Urinary bladder (tissue), 4 donors: Measurements from ENCODE around the gene RPS6KA2. TPM values are rescaled to one million over a fixed set of nuclear protein-coding genes. Genes with fewer than 3 reads are reported as not detected.
"Not testable (repeated sequence)": the region's sequence is repeated elsewhere in the genome, so short reads cannot be mapped to it uniquely, and the experiment has no call there.

Experiments used
- DNase-seq: peaks from one replicate; pipeline ENCODE4 v3.0.0-alpha.2; 2015; ENCODE audit errors: extremely low spot score
- H3K27ac ChIP-seq: one replicate; pipeline ENCODE4 v1.5.1; 2013; ENCODE audit warnings: low read depth, mild to moderate bottlenecking, moderate library complexity
- H3K36me3 ChIP-seq: one replicate; pipeline ENCODE4 v1.6.1; 2013; ENCODE audit warnings: mild to moderate bottlenecking, moderate library complexity; ENCODE audit not compliant: insufficient read depth
- H3K4me1 ChIP-seq: one replicate; pipeline ENCODE4 v1.6.1; 2013; ENCODE audit warnings: mild to moderate bottlenecking, moderate library complexity; ENCODE audit not compliant: insufficient read depth
- H3K4me3 ChIP-seq: one replicate; pipeline ENCODE4 v1.5.1; 2013; ENCODE audit warnings: low read depth, low read length
- WGBS: extraction: QIAGEN DNeasy Blood & Tissue Kit; methylation state at CpG from one replicate; pipeline ENCODE4 v1.1.7; 2013; 5-methylcytosine and 5-hydroxymethylcytosine counted together
- polyA plus RNA-seq: library from polyadenylated mRNA; stranded (reverse); fragments of 200-250 nt; gene quantifications from one replicate; pipeline ENCODE4 v1.2.3, GENCODE V29; 2013
- total RNA-seq: library from RNA; depleted of rRNA; stranded (reverse); fragments of >200 nt; gene quantifications from one replicate; pipeline ENCODE4 v1.2.3, GENCODE V29; 2014
- donor health status: healthy with polysubstance abuse.
- donor health status: healthy.

RPS6KA2 gene
- total and polyA plus RNA-seq, 2 donors, result 34.7 to 67.0 TPM

DNA sequence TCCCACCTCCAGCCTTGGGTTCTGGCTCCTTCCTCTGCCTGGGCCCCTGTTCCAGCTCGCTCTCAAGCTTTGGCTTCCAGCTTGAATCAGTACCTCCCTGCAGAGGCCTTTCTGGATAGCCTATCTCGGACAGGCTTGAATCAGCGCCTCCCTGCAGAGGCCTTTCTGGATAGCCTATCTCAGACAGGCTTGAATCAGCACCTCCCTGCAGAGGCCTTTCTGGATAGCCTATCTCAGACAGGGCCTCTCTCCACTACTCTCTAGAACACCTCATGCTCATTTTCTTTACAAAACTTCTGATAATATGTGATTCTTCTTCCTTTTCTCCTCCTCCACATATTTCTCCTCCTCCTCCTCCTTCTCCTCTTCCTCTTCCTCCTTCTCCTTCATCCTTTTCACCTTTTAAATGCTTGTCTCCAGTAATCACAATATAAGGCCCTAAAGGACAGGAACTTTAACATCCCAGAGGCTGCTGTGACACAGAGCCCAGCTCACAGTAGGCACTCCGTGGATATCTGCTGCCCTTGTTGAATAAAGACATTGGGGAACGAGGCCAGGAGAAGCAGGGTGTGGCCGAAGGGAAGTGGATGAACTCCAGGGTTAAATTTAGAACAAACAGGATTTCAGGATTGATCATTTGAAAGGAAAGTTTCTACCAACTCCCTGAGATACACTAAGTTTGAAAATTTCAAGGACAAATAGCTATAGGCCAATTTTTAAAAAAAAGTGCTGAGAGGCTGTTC is 9.3 kb upstream of the RPS6KA2 start:
- no peak overlapping the region for H3K4me3 ChIP-seq
- no peaks in the 10 kb centered on the region for H3K4me1 ChIP-seq
- no peak overlapping the region for H3K27ac ChIP-seq
- WGBS, result 59% methylated on average over 6 of the region's 6 CpGs
- DNase-seq, result no peak
- no peaks in the 10 kb centered on the region for H3K36me3 ChIP-seq

DNA sequence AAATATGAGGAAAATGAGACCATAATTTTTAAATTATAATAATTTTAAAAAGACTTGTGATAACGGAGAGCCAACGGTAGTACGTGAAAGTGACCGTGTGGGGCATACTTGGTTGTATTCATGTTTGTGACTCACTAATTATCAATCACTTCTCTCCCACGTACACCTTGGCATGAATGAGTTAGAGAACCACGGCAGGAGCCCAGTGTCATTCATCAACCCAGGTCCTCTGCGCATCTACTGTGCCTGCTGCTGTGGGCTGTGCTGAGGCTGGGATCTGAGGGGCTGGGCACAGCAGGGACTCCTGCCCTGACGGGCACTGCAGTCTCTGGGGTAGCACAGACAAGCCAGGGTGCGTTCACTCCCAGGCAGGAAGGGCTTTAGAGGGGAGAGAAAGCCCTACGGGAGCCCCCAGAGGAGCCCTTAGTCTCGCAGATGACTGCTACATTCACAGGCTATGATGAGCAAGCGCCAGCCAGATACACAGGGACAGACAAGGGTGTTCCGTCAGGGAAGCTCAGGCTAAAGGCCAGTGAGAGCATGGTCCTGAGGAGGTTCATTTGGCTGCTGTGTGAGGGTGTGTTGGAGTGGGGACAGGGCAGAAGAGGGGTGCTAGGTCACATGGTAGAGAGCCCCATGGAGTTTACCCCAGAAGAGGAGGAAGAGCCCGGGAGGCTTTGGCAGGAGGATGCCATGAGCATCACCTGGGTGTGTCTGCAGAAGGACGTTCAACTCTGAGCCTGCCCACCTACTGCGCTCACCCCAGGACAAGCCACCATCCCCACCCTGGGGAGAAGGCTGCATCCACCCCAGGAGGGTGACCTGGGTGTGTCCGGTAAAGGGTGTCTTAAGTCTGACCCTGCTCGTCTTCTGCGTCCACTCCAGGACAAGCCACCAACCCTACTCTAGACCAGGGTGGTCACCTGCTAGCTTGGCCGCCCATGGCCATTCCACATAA is 8.2 kb upstream of the RPS6KA2 start:
- no peak for DNase-seq
- WGBS, result 95% methylated on average over 20 of the region's 20 CpGs
- H3K4me1 ChIP-seq, result no peaks in the 10 kb centered on the region
- no peaks in the 10 kb centered on the region for H3K36me3 ChIP-seq
- H3K27ac ChIP-seq, result no peak overlapping the region
- H3K4me3 ChIP-seq, result no peak overlapping the region

GRCh38 chr6:166634581-166634980 is 7.5 kb upstream of the RPS6KA2 start:
- 95% methylated on average over 4 of the region's 4 CpGs for WGBS
- not testable (repeated sequence) for H3K27ac ChIP-seq, DNase-seq, H3K36me3 ChIP-seq, H3K4me3 ChIP-seq, H3K4me1 ChIP-seq

- DNase-seq, result no peak
- Histone ChIP-seq H3K4me1 (no peaks in the 10 kb centered on the region), H3K4me3 (no peak overlapping the region), H3K36me3 (no peaks in the 10 kb centered on the region), H3K27ac (no peak overlapping the region)
- WGBS, result 83% methylated on average over 26 of the region's 26 CpGs
Measured at GRCh38 chr6:166633732-166634535, 6.9 kb upstream of the RPS6KA2 start.

GRCh38 chr6:166632731-166633130 is 5.7 kb upstream of the RPS6KA2 start:
- DNase-seq, result no peak
- Histone ChIP-seq H3K4me1 (no peaks in the 10 kb centered on the region), H3K36me3 (no peaks in the 10 kb centered on the region), H3K27ac (no peak overlapping the region), H3K4me3 (no peak overlapping the region)
- whole genome bisulfite sequencing, result 97% methylated on average over 11 of the region's 11 CpGs

DNA sequence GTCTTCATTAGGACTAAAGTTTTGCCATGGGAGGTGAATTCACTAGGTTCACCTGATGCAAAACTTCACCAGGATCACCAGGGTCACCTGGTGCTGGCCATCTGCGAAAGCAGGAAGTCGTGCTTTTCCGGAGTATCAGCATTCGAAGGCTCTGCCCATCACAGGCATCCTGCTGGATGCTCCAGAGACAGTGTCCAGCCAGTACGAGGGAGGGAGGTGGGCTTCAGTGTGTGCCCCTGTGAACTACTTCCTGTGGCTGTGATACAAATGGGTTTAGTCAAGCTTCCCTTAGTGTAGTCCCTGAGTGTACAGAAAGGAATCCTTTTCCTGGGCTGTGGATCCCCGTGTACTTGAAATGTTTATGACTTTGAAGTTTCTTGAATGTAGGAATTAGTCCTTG is 3.4 kb upstream of the RPS6KA2 start:
- no peak for DNase-seq
- H3K27ac ChIP-seq, result no peak overlapping the region
- H3K36me3 ChIP-seq, result no peaks in the 10 kb centered on the region
- H3K4me3 ChIP-seq, result no peak overlapping the region
- 76% methylated on average over 6 of the region's 6 CpGs for WGBS
- no peaks in the 10 kb centered on the region for H3K4me1 ChIP-seq

DNA sequence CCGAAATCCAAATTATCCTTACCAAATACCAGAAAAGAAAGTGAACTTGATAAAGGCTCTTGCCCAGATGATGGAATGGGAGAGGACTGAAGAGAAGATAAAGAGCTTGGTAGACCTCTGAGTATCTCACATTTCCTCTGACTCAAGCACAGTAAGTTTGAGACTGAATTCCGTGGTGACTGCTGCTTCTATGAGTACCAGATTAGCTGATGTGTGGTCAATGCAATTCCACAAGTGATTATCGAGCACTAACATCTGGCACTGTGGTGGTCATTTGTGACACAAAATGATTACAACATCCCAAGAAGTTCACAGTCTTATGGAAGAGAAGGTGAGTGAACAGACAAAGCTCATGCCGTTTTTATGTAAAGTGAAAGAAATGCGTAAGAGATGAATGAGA is 2.6 kb upstream of the RPS6KA2 start:
- 88% methylated on average over 5 of the region's 5 CpGs for WGBS
- no peak overlapping the region for H3K4me3 ChIP-seq
- no peaks in the 10 kb centered on the region for H3K36me3 ChIP-seq
- DNase-seq, result no peak
- no peaks in the 10 kb centered on the region for H3K4me1 ChIP-seq
- no peak overlapping the region for H3K27ac ChIP-seq

DNA sequence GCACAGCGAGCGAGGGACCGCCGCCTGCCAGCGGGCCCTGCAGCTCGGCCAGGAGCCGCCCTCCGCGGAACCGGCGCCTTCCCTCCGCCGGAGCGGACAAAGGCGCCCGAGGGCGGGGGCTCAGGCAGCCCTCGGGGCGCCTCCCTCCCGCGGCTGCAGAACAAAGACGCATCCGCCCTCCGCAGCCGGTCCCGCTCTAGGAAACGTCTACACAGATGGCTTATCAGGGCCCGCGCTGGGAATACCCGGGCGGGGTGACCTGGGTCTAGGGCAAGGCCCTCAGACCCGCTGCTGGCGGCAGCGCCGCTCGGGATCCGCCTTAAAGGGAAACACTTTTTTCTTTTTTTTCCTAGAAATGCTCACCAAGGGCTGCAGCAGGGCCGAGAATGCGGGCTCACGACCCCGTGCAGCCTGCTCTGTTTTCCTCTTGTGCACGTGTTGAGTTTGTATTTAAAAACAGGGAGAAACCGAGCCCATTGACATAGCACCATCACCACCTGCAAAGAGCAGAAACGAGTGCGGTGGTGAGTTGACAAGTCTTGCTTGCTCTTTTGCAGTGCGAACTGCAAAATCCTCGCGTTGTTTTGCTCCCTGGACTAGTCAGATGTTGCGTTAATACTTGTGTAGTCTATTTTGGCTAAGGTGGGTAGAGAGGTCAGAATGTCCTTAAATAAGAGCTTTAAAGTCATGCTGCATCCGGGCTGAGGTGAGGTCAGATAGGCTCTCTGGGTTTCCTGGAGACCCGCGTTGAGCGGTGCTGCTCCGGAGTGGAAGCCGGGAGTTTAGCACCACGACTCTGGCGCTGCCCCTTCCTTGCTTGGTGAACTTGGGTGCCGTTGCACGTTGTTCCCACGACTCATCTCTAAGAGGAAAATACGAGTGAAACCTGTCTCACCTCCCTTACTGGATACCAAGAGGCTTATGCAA is 1.1 kb upstream of the RPS6KA2 start:
- no peak for DNase-seq
- no peaks in the 10 kb centered on the region for H3K4me1 ChIP-seq

DNA sequence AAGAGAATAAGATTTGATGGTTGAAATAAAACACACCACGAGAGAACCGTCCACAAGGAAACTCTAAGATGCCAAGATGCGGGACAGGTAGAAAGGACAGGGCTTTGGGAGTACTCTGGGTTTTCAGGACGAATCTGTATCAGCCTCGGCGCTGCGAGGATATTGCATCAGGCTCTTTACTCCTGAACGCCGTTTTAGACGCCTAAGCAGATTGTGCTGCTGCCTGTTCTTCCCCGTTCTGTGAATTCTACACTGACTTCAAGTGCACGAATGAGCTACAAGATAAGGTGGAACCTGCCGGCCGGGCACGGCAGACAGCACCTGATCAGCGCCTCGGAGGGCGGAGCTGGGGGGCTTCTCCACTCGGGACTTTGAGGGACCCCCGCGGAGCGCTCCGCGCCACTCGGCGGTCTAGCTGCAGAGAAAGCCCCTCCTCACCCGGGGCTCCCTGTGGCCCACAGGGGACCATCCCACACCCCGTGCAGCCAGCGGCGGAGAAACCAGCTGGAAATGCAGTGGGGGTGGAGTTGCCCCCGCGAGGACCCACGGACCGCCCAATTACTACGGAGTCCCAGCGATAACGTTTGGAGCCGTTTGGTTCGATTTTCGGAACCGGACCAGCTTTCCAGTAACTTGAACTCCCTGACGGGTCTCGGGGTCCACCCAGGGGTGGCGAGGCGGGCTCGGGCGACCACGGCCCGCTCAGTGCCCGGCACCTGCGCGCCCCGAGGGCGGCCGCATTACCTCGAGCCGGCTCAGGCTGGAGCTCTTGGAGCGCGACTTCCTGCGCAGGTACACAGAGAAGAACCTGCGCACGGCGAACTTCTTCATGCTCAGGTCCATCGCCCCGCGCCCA is 646 bp downstream of the RPS6KA2 start:
- no peaks in the 10 kb centered on the region for H3K36me3 ChIP-seq
- no peaks in the 10 kb centered on the region for H3K4me1 ChIP-seq
- no peak for DNase-seq
- H3K4me3 ChIP-seq, result peak overlapping the region; percentile 84
- peak overlapping the region; percentile 90 for H3K27ac ChIP-seq
- 1% methylated on average over 66 of the region's 66 CpGs for WGBS

More for the DNA sequence above, 1.1 kb upstream of the RPS6KA2 start:
- H3K36me3 ChIP-seq, result no peaks in the 10 kb centered on the region
- peak overlapping the region; percentile 84 for H3K27ac ChIP-seq
- WGBS, result 1% methylated on average over 61 of the region's 61 CpGs
- peak overlapping the region; percentile 61 for H3K4me3 ChIP-seq

DNA sequence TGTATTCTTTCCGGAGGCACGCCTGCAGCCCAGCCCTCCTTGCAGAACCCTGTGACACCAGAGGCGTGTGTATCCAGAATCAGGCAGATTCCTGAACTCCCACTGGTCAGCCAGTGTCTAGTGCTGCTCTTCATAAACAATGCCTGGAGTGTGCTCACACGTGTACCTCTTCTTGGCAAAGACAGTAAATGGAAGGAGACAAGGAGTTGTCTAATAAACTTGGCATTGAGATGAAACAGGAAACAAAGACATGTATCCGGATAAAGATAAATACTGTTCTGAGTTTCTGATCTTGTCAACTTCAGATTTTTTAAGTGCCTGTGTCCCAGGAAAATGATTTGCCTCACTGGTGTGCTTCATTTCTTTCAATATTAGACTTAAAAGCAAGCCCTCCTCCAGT is 1.7 kb downstream of the RPS6KA2 start:
- H3K4me1 ChIP-seq, result no peaks in the 10 kb centered on the region
- H3K36me3 ChIP-seq, result no peaks in the 10 kb centered on the region
- H3K4me3 ChIP-seq, result peak overlapping the region; percentile 84
- no peak for DNase-seq
- H3K27ac ChIP-seq, result no peak overlapping the region
- WGBS, result 29% methylated on average over 5 of the region's 5 CpGs

DNA sequence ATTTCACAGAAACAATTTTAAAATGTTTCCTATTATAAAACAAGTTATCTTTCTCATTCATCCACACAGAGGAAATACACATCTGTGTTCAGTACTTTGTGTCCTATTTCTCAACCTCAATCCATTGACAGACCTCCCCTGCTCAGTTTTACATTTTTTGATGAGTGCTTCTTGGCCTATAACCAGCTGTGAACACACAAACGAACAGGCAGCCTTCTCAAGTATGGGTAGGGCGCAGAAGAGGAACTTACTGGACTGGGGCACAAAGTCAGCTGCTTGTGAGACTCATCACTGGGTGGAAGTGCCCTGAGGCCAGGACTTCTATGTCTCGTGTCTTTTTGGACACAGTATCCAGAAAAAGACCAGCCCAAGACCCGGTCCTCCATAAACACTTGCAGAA is 2.8 kb downstream of the RPS6KA2 start:
- no peaks in the 10 kb centered on the region for H3K4me1 ChIP-seq
- 57% methylated on average over 4 of the region's 4 CpGs for WGBS
- H3K27ac ChIP-seq, result peak overlapping the region; percentile 35
- H3K36me3 ChIP-seq, result no peaks in the 10 kb centered on the region
- no peak for DNase-seq
- H3K4me3 ChIP-seq, result no peak overlapping the region

- 87% methylated on average over 5 of the region's 5 CpGs for WGBS
- Histone ChIP-seq H3K36me3 (no peaks in the 10 kb centered on the region), H3K4me3 (no peak overlapping the region), H3K4me1 (no peaks in the 10 kb centered on the region), H3K27ac (peak overlapping the region; percentile 0)
- DNase-seq, result no peak
Measured at GRCh38 chr6:166623318-166623717, 3.7 kb downstream of the RPS6KA2 start.
